GM12875 (cell line): Measurements from ENCODE around the gene ZNRF1.
A peak's percentile ranks its signal among the peaks of the same experiment; 100 is the strongest.

Experiments
- H3K4me3 ChIP-seq: one replicate; pipeline ENCODE4 v1.5.1; 2011; ENCODE audit warnings: low read depth, low read length, control low read depth
- CTCF ChIP-seq: IDR thresholded peaks from 2 replicates; pipeline ENCODE4 v1.5.1; 2011; ENCODE audit warnings: low read depth, mild to moderate bottlenecking, control low read depth, inconsistent platforms, low read length, moderate library complexity, borderline replicate concordance; ENCODE audit not compliant: insufficient read depth

The ZNRF1 gene

GRCh38 chr16:74998481-74999218 is at the start of gene ZNRF1:
Gene ZNRF1, plus strand, starts transcription at chr16:74999024. Its CDS starts 648 bp downstream, at chr16:74999672.
- TF ChIP-seq CTCF: peak; percentile 62
- peak within 1 kb of the TSS; percentile 72 for H3K4me3 ChIP-seq

- H3K4me3 ChIP-seq: no peak overlapping the region
These were observed 49.5 kb upstream of the ZNRF1 start for GRCh38 chr16:74949309-74949708.

GRCh38 chr16:74950511-74950910 is 48.3 kb upstream of the ZNRF1 start:
- no peak overlapping the region for H3K4me3 ChIP-seq
- TF ChIP-seq CTCF: no peak

More at GRCh38 chr16:74949309-74949708, 49.5 kb upstream of the ZNRF1 start:
- TF ChIP-seq CTCF: no peak

GRCh38 chr16:74951206-74951605 is 47.6 kb upstream of the ZNRF1 start:
- no peak for TF ChIP-seq CTCF

GRCh38 chr16:74951681-74952080 is 47.1 kb upstream of the ZNRF1 start:
- TF ChIP-seq CTCF: no peak
- no peak overlapping the region for H3K4me3 ChIP-seq

More at GRCh38 chr16:74951206-74951605, 47.6 kb upstream of the ZNRF1 start:
- no peak overlapping the region for H3K4me3 ChIP-seq

GRCh38 chr16:74954763-74955162 is 44.1 kb upstream of the ZNRF1 start:
- no peak overlapping the region for H3K4me3 ChIP-seq
- no peak for TF ChIP-seq CTCF

GRCh38 chr16:74973304-74973703 is 25.5 kb upstream of the ZNRF1 start:
- TF ChIP-seq CTCF: no peak
- no peak overlapping the region for H3K4me3 ChIP-seq
